GM18502 (cell line): ENCODE results near the gene CSDE1.

Experiments
- ATAC-seq: cut with Tn5 transposase; IDR thresholded peaks from one replicate; pipeline ENCODE4 v1.9.1; 2021; ENCODE audit warnings: mild to moderate bottlenecking; ENCODE audit not compliant: unreplicated experiment, poor library complexity

The CSDE1 gene

GRCh38 chr1:114669562-114670082 lies 88.2 kb downstream of the CSDE1 start, which contains the start of gene DENND2C:
Gene DENND2C (minus strand): TSS chr1:114670049. CDS start chr1:114625984, 44,065 bp downstream.
- peak; percentile 72 for ATAC-seq

GRCh38 chr1:114668784-114669561 lies 88.8 kb downstream of the CSDE1 start:
- ATAC-seq: no peak

GRCh38 chr1:114668373-114668772 lies 89.4 kb downstream of the CSDE1 start:
- no peak for ATAC-seq

- ATAC-seq: no peak
These were observed 90.8 kb downstream of the CSDE1 start for GRCh38 chr1:114666954-114667353.
